Measurements from ENCODE around the gene KIRREL3. TPM values are rescaled to one million over a fixed set of nuclear protein-coding genes. Genes with fewer than 3 reads are reported as not detected.

KIRREL3 gene
- total RNA-seq, 1 experiment from 2014 or later = 0.06 TPM

DNA sequence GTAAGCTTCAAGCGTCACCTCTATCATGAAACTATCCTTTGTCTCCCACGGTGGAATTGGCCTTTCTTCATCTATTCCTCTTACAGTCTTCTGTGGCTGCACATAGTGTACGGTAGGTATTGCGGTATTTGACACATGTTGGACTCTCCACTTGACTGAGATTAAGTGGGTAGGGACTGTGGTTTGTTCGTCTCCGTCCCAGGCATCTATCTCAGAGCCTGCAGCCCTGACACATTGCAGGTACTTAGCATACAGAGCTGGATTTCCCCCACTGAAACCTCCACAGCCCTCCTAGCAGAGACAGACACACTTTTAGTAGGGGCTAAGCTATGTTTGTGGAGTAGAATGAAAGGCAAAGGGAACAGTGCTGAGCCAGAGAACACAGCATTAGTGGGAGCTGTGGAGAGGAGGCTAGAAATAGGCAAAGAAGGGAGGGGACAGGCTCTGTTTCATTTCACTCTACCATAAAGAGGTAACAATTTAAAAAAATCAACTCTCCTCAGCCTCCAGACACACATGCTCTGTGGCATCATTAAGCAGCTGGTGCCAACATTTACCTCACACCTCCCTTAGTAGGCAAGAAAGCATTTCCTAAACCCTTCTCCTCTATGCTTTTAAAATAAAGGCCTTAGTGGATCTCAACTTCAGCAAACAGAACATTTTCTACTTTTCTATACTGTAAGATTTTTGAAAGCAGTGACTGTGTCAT is 277.5 kb downstream of the KIRREL3 start:
- H3K4me3 ChIP-seq = no peak overlapping the region
- H3K36me3 ChIP-seq = no peaks in the 10 kb centered on the region
- H3K4me1 ChIP-seq = no peaks in the 10 kb centered on the region
- H3K27ac ChIP-seq = no peak overlapping the region
- no peaks in the 10 kb centered on the region for H3K9me3 ChIP-seq (replicated peaks)
- DNase-seq = no peak
- no peaks in the 10 kb centered on the region for H3K27me3 ChIP-seq

DNA sequence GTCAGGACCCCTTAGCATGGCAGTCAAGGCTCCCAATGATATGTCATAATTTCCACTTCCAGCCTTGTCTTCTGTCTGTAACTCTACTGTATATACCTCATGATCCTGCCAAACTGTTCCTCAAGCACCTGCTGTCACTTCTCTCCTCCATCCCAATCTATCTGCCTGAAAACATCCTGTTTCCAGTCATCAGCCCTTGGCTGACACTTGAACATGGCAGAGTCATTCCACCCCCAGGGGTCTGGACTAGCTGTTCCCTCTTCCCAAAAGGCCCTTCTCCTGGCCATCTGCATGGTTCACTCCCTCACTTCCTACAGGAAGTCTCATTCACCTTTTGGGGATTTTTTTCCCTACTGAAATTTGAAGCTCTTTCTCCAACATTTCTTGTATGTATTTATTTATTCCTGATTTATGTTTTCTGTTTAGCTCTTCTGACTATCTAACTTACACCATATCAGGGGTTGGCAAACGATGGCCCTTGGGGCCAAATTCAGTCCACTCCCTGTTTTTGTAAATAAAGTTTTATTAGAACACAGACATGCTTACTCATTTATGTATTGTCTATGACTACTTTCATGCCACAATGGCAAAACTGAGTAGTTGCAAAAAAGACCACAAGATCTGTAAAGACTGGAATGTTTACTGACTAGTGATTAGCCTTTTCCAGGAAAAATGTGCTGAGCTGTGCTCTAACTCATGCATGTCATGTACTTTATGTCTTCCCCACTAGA is 278.4 kb downstream of the KIRREL3 start:
- DNase-seq = no peak
- H3K27me3 ChIP-seq = no peaks in the 10 kb centered on the region
- no peak overlapping the region for H3K4me3 ChIP-seq
- H3K9me3 ChIP-seq (replicated peaks) = no peaks in the 10 kb centered on the region
- H3K4me1 ChIP-seq = no peaks in the 10 kb centered on the region
- H3K27ac ChIP-seq = no peak overlapping the region
- H3K36me3 ChIP-seq = no peaks in the 10 kb centered on the region

DNA sequence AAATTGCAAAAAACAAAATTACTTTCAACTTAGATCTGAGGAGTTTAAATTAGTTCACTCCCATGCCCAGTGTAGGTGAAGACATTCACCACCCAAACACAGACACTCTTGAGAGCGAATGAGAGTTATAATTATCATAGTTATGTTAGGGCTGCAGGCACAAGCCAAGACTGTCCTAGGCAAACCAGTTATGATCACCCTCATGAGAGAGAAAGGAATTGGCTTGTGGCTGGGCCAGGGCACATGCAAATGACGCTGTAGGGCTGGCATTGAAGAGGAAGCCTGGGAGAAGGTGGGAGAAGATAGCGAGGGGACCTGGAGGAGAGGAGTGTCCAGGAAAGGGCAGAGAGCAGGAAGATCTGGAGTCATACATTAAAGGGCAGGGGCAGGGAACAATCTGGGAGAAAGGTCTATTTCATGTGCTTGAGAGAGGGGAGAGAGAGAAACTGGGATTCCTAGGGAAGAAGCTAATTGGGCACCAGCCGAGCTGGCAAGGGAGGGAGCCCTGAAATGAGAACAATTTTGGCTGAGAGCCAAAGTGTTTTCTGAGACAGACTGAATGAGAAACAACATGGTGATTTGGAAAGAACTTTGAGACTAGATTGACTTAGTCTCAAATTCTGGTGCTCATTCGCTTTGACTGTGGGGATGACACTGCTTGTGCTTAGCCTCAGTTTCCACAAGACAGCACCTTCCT is 279.9 kb downstream of the KIRREL3 start:
- H3K9me3 ChIP-seq (replicated peaks) = no peaks in the 10 kb centered on the region
- no peak overlapping the region for H3K4me3 ChIP-seq
- DNase-seq = no peak
- no peaks in the 10 kb centered on the region for H3K36me3 ChIP-seq
- H3K4me1 ChIP-seq = no peaks in the 10 kb centered on the region
- H3K27me3 ChIP-seq = no peaks in the 10 kb centered on the region
- H3K27ac ChIP-seq = no peak overlapping the region

DNA sequence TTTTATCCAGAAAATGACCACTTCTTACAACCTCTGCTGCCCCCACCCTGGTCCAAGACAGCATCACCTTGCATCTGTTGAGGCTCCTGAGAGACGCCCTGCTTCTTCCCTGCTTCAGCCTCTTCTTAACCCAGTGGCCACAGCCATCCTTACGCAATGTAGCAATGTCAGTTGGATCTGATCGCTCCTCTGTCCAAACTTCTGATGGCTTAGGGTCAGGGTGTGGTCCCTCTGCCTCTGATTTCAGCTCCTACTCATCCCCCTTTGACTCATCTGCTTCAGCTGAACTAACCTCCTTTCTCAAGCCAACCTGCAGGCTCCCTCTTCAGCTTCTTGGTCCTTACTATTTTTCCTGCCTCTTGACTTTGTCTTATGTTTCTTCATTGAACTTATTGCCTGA is 280.8 kb downstream of the KIRREL3 start:
- H3K4me1 ChIP-seq = no peaks in the 10 kb centered on the region
- no peak overlapping the region for H3K4me3 ChIP-seq
- H3K36me3 ChIP-seq = no peaks in the 10 kb centered on the region
- no peaks in the 10 kb centered on the region for H3K9me3 ChIP-seq (replicated peaks)
- H3K27ac ChIP-seq = no peak overlapping the region
- no peak for DNase-seq
- no peaks in the 10 kb centered on the region for H3K27me3 ChIP-seq

DNA sequence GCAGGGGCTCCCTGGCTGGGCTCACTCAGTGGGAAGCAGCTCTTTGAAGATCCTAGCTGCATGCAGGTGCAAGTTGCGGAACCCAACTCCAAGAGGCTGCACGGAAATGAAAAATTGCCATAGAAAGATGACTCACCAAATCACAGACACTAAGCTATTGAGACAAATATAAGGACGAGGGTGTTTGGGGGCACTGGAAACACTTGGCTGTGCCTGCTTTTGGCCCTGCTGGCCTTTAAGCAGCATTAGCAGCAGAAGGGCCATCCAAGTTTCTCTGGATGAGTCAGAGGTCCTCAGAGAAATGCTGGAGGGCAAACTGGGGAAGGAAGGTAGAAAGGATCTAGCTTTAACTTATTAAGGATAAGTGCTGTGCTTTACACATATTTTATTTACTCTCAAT is 282.3 kb downstream of the KIRREL3 start:
- Histone ChIP-seq H3K36me3 (no peaks in the 10 kb centered on the region), H3K4me1 (no peaks in the 10 kb centered on the region), H3K27ac (no peak overlapping the region), H3K9me3 (replicated peaks) (no peaks in the 10 kb centered on the region), H3K27me3 (no peaks in the 10 kb centered on the region), H3K4me3 (no peak overlapping the region)
- no peak for DNase-seq

DNA sequence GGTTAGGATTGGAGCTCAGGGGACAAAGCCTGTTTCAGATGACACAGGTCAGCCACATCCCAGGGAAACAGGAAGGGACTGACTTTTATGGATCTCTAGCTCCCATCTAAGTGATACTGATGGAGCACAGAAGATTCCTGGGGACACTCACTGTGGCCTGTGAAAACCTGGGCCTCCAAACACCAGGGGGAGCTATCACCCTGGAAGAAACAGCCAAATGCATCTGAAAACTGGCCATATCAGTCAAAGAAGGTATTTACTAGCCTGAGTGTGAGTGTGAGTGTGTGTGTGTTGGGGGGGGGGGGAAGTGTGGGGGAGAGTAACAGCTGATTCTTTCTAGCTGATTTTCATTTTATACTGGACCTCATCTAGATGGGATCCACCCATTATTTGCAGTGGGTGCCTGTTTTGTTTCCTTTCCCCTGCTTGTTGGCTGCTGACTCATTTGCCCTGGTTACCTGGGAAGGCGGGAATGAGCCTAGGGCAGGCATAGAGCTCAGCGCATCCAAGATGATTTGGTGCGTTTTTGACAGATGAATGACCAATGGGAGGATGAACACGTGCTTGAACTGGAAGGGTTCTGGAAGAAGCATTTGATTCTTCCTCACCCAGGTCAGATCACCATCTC is 284.0 kb downstream of the KIRREL3 start:
- Histone ChIP-seq H3K4me1 (no peaks in the 10 kb centered on the region), H3K4me3 (no peak overlapping the region), H3K36me3 (no peaks in the 10 kb centered on the region), H3K27ac (no peak overlapping the region), H3K27me3 (no peaks in the 10 kb centered on the region), H3K9me3 (replicated peaks) (no peaks in the 10 kb centered on the region)
- peak; percentile 7 to 58 for DNase-seq

DNA sequence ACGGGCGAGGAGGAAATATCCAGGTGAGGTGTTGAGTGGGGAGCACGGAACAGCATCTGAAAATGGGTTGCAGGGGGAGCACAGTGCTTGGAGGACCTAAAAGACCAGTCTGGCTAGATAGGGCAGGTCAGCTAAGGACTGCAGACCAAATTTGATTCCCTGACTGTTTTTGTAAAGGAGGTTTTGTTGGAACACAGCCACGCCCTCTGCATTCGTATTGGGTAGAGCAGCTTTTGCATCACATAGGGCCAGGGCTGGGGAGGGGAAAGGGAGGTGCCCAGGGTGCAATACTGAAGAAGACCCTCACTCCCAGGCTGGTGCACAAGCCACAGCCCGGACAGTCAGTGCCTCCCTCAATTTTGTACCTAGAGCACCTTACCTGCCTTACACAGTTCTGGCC is 286.8 kb downstream of the KIRREL3 start:
- no peak for DNase-seq
- H3K4me1 ChIP-seq = no peaks in the 10 kb centered on the region
- no peaks in the 10 kb centered on the region for H3K36me3 ChIP-seq
- no peak overlapping the region for H3K4me3 ChIP-seq
- no peaks in the 10 kb centered on the region for H3K9me3 ChIP-seq (replicated peaks)
- H3K27me3 ChIP-seq = no peaks in the 10 kb centered on the region
- H3K27ac ChIP-seq = no peak overlapping the region

DNA sequence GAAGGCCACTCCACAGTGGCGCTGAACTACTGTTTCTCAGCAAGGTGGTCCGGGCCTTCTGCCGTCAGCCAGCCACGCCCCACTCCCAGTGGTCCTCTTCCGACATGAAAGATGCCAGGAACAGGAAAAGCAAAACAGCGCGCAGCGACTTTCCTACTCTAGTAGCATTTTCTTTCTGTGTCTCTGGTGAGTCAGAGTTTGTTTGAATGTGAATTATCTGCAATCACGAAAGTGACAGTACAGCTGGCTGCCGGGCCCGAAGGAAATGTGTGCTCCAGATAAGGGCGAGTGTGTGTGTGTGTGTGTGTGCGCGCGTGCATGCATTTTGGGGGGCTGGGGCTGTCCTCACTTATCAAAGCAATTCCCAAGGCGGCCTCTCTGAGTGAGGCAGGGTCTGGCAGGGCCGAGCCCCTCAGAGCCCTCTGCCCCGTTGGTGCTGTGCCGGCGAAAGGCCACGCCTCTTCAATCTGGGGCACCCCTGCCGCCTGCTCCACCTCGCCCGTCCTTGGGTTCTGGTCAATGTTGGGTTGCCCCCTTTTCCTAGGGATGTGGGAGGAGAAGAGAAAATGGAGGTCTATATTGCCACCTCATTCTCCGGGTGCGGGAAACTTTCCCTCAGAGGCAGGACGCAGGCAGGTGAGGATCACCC is 288.5 kb downstream of the KIRREL3 start:
- no peaks in the 10 kb centered on the region for H3K9me3 ChIP-seq (replicated peaks)
- no peak for DNase-seq
- no peak overlapping the region for H3K27ac ChIP-seq
- H3K4me1 ChIP-seq = no peaks in the 10 kb centered on the region
- no peaks in the 10 kb centered on the region for H3K27me3 ChIP-seq
- no peak overlapping the region for H3K4me3 ChIP-seq
- H3K36me3 ChIP-seq = no peaks in the 10 kb centered on the region

DNA sequence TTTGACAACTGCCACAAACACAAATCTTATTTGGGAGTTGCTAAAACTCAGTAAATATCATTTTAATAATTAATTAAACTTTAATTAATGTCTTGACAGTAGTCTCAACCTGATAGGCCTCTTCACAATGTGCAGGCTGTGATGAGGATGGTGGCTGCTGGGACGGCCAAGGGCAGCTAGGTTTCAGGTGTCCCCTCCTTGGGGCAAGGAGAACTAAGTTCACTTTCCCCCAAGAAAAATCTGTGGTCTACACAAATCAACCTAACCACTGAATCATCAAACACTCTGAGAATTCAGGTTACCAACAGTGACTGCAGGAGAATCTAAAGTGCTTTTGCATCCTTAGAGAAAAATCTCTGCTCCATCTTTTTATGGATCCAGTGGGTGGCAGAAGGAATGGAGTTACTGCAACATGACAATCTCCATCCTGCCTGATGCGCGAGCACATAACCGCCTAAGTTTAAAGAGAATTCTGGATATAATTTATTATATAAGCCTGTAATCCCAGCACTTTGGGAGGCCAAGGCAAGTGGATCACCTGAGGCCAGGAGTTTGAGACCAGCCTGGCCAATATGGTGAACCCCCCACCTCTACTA is 289.7 kb downstream of the KIRREL3 start:
- no peaks in the 10 kb centered on the region for H3K9me3 ChIP-seq (replicated peaks)
- DNase-seq = no peak
- no peak overlapping the region for H3K4me3 ChIP-seq
- H3K27ac ChIP-seq = no peak overlapping the region
- H3K36me3 ChIP-seq = no peaks in the 10 kb centered on the region
- no peaks in the 10 kb centered on the region for H3K27me3 ChIP-seq
- H3K4me1 ChIP-seq = no peaks in the 10 kb centered on the region

DNA sequence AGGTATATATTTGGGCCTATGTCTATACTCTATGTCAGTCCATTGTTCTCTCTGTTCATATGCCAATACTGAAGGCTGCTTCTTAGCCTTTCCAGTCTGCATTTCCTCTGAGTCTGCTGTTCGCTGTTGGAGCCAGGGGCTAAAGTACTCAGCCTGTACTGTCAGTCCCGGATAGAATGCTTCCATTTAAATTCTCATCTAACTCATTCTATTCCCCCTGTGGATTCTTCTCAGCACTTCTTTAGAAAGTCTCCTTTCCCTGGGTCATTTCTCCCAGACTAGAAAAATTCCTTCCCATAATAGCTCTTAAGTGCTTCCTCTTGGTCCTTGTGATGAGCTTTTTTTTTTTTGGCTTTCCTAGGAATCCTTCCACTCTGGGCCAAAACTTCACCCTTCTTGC is 293.1 kb downstream of the KIRREL3 start:
- H3K4me3 ChIP-seq = no peak overlapping the region
- no peak overlapping the region for H3K27ac ChIP-seq
- H3K9me3 ChIP-seq (replicated peaks) = no peaks in the 10 kb centered on the region
- no peaks in the 10 kb centered on the region for H3K4me1 ChIP-seq
- no peaks in the 10 kb centered on the region for H3K36me3 ChIP-seq
- no peaks in the 10 kb centered on the region for H3K27me3 ChIP-seq
- no peak for DNase-seq

DNA sequence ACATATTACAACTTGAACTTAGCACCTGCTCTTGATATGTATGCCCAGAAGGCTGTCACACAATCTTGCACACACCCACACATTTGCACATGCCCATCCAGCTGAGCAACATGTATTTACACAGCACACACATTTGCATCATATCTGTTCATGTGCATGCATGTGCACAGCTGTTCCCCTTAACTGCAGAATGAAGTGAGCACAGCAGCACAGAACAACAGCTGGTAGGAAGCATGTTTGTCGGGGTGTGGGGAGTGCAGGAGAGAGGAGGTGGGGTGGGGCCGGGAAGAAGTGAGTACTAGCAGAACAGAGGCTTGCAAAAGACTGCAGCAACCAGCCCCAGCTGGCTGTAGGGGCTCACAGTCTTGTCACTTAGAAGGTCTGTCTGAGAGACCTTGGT is 296.5 kb downstream of the KIRREL3 start:
- Histone ChIP-seq H3K4me3 (no peak overlapping the region), H3K27ac (no peak overlapping the region), H3K27me3 (no peaks in the 10 kb centered on the region), H3K9me3 (replicated peaks) (no peaks in the 10 kb centered on the region), H3K36me3 (no peaks in the 10 kb centered on the region), H3K4me1 (no peaks in the 10 kb centered on the region)
- DNase-seq = no peak

DNA sequence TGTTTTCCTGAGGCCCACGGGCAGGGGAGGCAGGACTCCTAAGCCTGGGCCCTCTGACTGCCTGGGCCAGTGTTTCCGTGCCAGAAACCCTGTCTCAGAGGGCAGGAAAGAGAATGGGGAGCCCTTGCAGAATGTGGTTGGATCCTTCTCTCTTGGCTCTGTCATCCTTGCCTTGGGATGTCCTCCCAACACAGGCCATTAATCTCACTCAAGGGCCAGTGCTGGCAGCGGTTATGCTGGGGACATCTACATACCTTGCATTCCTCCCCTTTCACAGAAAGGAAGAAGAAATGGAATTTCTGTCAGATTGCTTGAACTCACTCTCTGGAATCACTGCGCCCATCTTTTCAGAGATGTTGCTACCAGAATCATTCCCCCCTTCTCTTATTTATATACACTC is 296.9 kb downstream of the KIRREL3 start:
- no peak for DNase-seq
- Histone ChIP-seq H3K36me3 (no peaks in the 10 kb centered on the region), H3K27me3 (no peaks in the 10 kb centered on the region), H3K4me1 (no peaks in the 10 kb centered on the region), H3K9me3 (replicated peaks) (no peaks in the 10 kb centered on the region), H3K27ac (no peak overlapping the region), H3K4me3 (no peak overlapping the region)

DNA sequence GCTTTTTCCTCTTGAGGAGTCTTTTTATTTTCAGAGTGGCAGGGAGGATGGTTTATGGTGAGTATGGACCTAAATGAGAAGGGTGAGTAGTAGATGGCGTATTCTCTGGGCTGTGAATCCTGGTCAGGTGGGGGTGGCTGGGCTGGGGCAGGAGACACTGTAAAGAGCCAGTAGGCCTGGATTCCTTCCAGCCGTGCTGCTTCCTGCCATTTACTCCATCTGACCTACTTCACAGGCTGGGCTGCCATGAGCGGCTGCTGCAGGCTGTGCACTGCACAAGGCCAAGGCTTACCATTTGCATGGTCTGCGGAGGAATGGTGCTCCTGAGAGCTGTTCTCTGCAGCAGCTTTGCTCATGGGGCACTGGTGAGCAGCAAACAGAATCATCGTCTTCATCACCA is 297.6 kb downstream of the KIRREL3 start:
- Histone ChIP-seq H3K4me3 (no peak overlapping the region), H3K27me3 (no peaks in the 10 kb centered on the region), H3K36me3 (no peaks in the 10 kb centered on the region), H3K9me3 (replicated peaks) (no peaks in the 10 kb centered on the region), H3K27ac (no peak overlapping the region), H3K4me1 (no peaks in the 10 kb centered on the region)
- no peak for DNase-seq

DNA sequence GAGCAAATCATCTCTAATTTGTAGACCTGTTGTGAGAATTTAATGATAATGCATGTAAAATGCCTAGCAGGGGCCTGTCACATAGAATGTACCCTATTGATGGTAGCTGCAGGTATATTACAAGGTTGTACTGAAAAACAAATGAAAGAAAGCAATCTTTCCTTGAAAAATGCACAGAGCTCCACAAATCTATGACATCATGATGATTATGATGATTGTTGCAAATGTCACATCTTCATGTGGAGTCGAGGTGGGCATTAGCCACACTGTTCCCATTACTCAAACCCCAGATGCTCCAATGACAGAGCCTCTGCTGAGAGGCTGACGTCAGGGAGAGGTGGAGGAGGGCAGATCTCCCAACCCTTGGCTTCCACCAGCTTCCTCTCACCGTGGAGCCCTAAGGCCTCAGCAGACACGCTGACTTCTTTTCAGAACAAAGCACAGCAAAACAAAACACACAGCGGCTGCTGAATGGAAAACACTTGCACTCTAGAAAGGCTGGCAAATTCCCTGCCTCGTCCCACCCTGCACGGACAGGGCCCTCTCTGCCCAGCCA is 298.3 kb downstream of the KIRREL3 start:
- DNase-seq = no peak
- H3K9me3 ChIP-seq (replicated peaks) = no peaks in the 10 kb centered on the region
- no peaks in the 10 kb centered on the region for H3K4me1 ChIP-seq
- H3K36me3 ChIP-seq = no peaks in the 10 kb centered on the region
- H3K4me3 ChIP-seq = no peak overlapping the region
- H3K27ac ChIP-seq = no peak overlapping the region
- H3K27me3 ChIP-seq = no peaks in the 10 kb centered on the region
